ENCODE data around the gene CDH18.
"Not testable (repeated sequence)": the region's sequence is repeated elsewhere in the genome, so short reads cannot be mapped to it uniquely, and the experiment has no call there.

The CDH18 gene

GRCh38 chr5:19776886-19777285 is 211.1 kb downstream of the CDH18 start:
- DNase-seq (ENCODE audit: low read depth, low spot score); H3K4me3 ChIP-seq (ENCODE audit: low read length): not testable (repeated sequence)

DNA sequence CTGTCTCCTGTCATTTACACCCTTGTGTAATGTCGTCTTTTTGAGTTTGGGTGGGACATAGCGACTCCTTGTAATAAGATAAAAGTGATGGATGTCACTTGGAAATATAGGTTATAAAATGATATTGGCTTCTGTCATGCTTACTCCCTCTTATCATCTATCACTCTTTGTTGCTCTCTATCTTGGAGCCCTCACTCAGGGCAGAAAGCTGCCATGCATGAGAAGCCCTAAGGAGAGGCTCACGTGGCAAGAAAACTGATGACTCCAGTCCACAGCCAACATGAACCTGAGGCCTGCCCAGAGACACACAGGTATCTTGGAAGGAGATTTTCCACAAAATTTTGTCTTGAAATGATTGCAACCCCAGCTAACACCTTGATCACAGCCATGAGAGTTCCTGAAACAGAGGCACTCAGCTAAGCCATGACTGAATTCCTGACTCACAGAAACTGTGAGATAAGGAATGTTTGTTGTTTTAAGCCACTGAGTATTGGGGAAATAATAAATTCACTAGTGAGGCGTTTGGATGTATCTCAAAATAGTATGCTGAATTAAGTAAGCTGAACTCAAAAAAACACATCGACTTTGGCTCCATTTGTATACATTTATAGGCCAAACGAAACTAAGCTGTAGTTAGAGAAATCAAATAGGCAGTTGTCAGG is 216.7 kb downstream of the CDH18 start:
- no peak overlapping the region for H3K4me3 ChIP-seq (ENCODE audit: low read length)
- no peak for DNase-seq (ENCODE audit: low read depth, low spot score)

- DNase-seq (ENCODE audit: low read depth, low spot score) = no peak
- no peak overlapping the region for H3K4me3 ChIP-seq (ENCODE audit: low read length)
Observed at GRCh38 chr5:19770396-19770795, 217.6 kb downstream of the CDH18 start.

- no peak for DNase-seq (ENCODE audit: low read depth, low spot score)
- H3K4me3 ChIP-seq (ENCODE audit: low read length) = no peak overlapping the region
Observed at GRCh38 chr5:19767987-19768386, 220.0 kb downstream of the CDH18 start.

- no peak for DNase-seq (ENCODE audit: low read depth, low spot score)
- H3K4me3 ChIP-seq (ENCODE audit: low read length) = no peak overlapping the region
Observed at GRCh38 chr5:19753579-19753978, 234.4 kb downstream of the CDH18 start.

GRCh38 chr5:19751326-19751725 is 236.7 kb downstream of the CDH18 start:
- DNase-seq (ENCODE audit: low read depth, low spot score) = no peak
- H3K4me3 ChIP-seq (ENCODE audit: low read length) = no peak overlapping the region

DNA sequence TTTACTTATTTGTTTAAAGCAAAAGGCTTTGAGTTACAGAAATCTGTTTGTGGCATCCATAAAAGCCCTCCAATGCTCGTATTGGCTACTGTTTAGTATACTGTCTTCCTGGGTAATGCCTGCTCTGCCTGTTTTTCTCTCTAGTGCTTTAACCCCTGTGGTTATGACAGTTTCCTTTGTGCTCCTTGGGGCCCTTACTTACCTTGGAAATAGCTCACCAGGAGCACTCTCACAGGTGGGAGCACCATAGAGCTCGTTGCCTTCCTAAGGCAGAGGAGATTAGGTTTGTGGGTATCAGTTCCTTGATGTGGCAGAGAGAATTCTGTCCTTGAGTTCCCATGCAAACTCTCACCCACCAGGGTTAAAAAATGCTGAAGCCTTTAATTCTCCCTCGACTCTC is 242.8 kb downstream of the CDH18 start:
- no peak for DNase-seq (ENCODE audit: low read depth, low spot score)

GRCh38 chr5:19739671-19740070 is 248.3 kb downstream of the CDH18 start:
- DNase-seq (ENCODE audit: low read depth, low spot score) = no peak
- no peak overlapping the region for H3K4me3 ChIP-seq (ENCODE audit: low read length)

More for the DNA sequence above, 242.8 kb downstream of the CDH18 start:
- H3K4me3 ChIP-seq (ENCODE audit: low read length) = no peak overlapping the region

- no peak overlapping the region for H3K4me3 ChIP-seq (ENCODE audit: low read length)
- DNase-seq (ENCODE audit: low read depth, low spot score) = no peak
Observed at GRCh38 chr5:19734776-19735175, 253.2 kb downstream of the CDH18 start.

DNA sequence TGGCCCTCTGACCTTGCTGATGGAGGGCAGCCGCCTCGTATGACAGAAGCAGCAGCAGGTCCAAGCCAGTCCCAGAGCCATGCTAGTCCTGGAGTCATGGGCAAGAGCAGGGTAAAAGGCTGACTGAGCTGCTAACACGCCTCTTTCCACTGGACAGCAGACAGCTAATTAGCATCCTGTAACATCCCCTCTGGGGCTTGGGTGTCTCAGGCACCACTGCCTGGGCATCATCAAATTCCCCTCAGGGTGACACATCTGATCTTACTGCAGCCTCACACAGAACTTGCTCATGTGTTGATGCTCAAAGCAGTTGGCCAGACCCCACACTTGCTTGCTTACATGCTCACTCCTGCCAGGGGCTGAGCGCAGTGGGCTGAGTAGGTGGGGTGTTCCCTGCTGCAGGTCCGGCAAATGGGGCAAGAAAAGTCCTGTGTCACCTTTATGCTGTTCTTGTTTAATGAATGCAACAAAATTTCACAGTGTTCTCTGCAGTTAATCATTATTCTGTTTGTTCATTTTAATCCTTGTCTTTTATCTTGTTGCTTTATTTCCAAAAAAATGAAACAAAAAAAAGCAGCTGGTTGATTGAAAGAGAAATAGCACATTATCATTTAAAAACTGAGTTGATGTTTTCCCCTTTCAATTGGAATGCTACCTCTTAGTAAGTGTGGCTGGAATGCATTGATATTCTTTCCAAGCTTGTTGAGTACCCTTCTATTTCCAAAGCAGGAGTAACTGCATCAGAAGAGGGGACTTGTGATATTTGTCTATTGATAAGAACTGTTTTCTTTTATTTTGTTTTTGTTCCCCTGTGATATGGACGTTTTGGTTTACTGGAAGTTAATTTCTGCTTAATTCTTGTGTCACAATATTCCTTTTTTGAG is 254.1 kb downstream of the CDH18 start:
- no peak overlapping the region for H3K4me3 ChIP-seq (ENCODE audit: low read length)
- DNase-seq (ENCODE audit: low read depth, low spot score) = no peak

DNA sequence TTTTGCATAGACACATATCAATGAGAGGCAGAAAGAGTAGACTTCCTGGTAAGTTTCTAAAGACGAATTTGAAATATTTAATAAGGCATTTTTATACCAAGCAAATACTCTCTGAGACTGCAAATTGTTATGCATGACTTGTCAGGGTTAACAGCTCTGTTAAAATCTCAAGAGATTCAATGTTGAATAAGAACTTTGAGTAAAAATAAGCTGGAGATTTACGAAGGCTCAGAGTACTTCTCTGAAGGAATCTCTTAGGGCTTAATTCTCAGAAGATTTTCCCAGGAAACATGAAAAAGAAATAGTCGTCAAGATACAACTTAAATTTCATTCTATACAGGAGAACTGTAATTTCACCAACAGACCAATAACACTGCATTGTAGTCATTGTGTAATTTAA is 259.4 kb downstream of the CDH18 start:
- no peak overlapping the region for H3K4me3 ChIP-seq (ENCODE audit: low read length)
- DNase-seq (ENCODE audit: low read depth, low spot score) = no peak

- no peak overlapping the region for H3K4me3 ChIP-seq (ENCODE audit: low read length)
- DNase-seq (ENCODE audit: low read depth, low spot score) = no peak
Observed at GRCh38 chr5:19719109-19719508, 268.9 kb downstream of the CDH18 start.

- no peak for DNase-seq (ENCODE audit: low read depth, low spot score)
Observed at GRCh38 chr5:19713740-19714139, 274.3 kb downstream of the CDH18 start.

DNA sequence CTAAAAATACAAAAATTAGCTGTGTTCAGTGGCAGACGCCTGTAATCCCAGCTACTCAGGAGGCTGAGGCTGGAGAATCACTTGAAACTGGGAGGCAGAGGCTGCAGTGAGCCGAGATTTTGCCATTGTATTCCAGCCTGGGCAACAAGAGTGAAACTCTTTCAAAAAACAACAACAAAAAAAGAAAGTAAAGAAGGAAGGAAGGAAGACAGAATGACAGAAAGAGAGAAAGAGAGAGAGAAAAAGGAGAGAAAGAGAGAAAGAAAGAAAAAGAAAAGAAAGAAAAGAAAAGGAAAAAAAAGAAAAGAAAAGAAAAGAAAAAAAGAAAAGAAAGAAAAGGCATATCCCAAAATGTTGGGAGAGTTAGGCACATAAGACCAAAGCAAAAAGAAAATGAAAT is 278.6 kb downstream of the CDH18 start:
- DNase-seq (ENCODE audit: low read depth, low spot score) = no peak
- H3K4me3 ChIP-seq (ENCODE audit: low read length) = no peak overlapping the region

More at GRCh38 chr5:19713740-19714139, 274.3 kb downstream of the CDH18 start:
- no peak overlapping the region for H3K4me3 ChIP-seq (ENCODE audit: low read length)

GRCh38 chr5:19706776-19707175 is 281.2 kb downstream of the CDH18 start:
- H3K4me3 ChIP-seq (ENCODE audit: low read length) = no peak overlapping the region
- no peak for DNase-seq (ENCODE audit: low read depth, low spot score)

- DNase-seq (ENCODE audit: low read depth, low spot score) = no peak
- H3K4me3 ChIP-seq (ENCODE audit: low read length) = no peak overlapping the region
Observed at GRCh38 chr5:19701731-19702130, 286.3 kb downstream of the CDH18 start.

- H3K4me3 ChIP-seq (ENCODE audit: low read length) = no peak overlapping the region
- DNase-seq (ENCODE audit: low read depth, low spot score) = no peak
Observed at GRCh38 chr5:19694949-19695611, 292.9 kb downstream of the CDH18 start.

DNA sequence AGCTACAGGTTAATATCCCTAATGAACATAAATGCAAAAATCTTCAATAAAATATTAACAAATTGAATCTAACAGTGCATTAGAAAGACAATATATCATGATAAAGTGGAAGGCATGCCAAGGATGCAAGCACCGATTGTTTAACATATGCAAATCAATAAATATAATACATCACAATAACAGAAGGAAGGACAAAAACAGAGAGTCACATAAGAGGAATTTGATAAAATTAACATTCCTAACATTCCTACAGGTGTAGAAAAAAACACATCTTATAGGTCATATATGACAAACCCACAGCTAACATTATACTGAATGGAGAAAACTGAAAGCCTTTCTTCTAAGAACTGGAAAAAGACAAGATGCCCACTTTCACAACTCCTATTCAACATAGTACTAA is 297.0 kb downstream of the CDH18 start:
- no peak overlapping the region for H3K4me3 ChIP-seq (ENCODE audit: low read length)
- no peak for DNase-seq (ENCODE audit: low read depth, low spot score)

DNA sequence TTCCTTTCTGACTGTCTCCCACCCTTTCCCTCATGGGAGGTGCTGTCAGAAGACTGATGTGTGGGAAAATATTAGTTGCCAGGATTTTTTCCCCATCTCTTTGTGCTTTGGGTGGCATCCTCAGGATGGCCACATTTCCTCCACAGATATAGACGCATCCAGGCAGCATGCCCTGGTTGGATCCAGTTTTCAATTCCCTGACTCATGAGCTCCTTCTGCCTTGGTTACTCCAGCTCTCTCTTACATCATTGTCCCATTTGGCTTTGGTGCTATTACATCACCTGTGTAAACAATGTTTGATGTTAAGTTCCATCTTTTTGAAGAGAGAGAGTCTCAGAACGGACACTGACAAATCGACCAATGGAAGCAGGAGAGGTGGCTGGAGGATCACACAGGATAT is 302.5 kb downstream of the CDH18 start:
- no peak for DNase-seq (ENCODE audit: low read depth, low spot score)

GRCh38 chr5:19676895-19677294 is 311.1 kb downstream of the CDH18 start:
- no peak for DNase-seq (ENCODE audit: low read depth, low spot score)
- no peak overlapping the region for H3K4me3 ChIP-seq (ENCODE audit: low read length)

More for the DNA sequence above, 302.5 kb downstream of the CDH18 start:
- H3K4me3 ChIP-seq (ENCODE audit: low read length) = no peak overlapping the region

Data from Jurkat, Clone E6-1 (cell line).